ENCODE measurements around the gene DRP2.
"Not testable (repeated sequence)": the region's sequence is repeated elsewhere in the genome, so short reads cannot be mapped to it uniquely, and the experiment has no call there.

Gene DRP2

DNA sequence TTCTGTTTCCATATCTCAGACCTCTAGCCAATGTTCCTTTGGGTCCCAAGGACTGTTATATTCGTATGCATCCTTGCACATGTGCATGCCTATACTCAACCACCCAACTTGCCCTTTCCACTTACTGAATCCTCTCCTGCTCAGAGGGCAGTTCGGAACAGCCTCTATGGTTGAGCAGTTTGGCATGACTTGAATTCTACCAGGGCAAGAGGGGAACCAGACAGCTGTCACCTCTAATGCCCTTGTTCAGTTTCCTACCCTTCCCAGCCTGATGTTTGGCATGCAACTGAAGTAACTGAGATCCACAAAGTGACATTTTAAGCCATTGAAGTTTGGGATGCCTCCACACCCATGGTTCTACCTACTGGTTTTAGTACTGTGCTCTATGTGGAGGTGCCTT lies 17.5 kb downstream of the DRP2 start:
- no peak for DNase-seq

DNA sequence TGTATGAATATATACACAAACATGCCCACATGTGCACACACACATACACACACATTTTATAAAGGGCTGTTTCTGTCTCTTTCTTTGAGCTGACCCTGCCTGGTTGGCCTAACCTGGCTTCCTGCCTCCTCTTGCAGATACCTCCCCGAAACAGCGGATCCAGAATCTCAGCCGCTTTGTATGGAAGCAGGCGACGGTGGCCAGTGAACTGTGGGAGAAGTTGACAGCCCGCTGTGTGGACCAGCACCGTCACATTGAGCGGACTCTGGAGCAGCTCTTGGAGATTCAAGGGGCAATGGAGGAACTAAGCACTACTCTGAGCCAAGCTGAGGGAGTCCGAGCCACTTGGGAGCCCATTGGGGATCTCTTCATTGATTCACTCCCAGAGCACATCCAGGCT lies 21.9 kb downstream of the DRP2 start:
- DNase-seq: no peak

DNA sequence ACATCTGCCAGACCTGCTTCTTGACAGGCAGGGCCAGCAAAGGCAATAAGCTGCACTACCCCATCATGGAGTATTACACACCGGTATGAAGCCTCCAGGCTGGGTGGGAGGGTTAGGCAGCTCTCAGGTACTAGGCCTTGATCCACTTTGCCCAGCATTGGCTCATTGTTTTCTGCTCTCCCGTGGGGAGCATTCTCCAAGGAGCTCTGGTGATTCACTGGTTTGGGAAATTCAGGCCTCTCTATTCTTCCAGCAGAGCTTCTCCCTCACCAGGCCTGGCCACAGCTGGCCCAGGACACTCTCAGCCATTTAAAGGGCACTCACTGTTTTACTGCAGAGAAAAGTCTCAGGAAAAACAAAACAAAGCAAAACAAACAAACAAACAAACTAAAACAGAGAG lies 33.0 kb downstream of the DRP2 start:
- DNase-seq: no peak

DNA sequence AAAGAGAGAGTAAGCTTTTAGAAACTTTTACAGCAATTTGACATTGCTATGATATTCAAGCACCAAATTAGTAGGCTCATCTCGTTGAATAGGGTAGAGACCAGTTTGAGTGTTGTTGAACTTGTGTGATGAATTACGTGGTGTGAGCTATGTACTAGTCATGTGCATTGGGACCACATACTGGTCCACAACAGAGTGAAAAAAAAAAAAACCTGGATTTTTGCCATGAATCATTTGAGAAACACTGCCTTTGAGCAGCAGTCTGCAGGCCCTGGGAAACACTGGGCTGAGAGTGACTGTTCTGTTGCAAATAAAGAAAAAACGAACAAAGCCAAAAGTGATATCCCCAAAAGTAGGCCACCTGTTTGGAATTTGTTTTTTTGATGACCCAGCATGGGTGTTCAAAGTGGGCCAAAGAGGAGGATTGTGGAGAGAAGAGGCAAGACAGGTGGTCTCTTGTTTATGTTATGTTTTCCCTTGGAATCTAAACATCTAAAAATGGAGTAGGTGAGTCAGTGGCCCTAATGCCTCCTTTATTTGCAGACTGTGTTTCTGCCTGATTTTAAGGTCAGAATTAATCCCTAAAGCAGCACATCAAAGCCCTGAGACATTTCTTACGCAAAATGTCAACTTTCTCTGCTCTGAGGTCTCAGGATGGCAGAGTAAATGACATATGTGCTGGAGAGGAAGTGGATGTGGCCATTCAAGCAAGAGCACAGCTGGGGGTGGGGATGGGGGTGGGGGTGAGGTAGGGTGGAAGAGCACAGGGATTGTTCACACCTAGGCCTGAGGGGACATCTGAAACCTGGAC lies 38.1 kb downstream of the DRP2 start:
- no peak for DNase-seq

DNA sequence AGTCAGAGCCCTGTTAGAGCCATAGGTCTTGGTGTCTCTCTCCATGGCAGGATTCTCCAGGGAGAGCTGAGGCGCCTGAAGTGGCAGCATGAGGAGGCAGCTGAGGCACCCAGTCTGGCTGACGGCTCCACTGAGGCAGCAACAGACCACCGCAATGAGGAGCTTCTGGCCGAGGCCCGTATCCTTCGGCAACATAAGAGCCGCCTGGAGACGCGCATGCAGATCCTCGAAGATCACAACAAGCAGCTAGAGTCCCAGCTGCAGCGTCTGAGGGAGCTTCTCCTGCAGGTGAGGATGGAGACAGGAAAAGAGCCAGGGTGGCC lies 38.6 kb downstream of the DRP2 start:
- DNase-seq: no peak

DNA sequence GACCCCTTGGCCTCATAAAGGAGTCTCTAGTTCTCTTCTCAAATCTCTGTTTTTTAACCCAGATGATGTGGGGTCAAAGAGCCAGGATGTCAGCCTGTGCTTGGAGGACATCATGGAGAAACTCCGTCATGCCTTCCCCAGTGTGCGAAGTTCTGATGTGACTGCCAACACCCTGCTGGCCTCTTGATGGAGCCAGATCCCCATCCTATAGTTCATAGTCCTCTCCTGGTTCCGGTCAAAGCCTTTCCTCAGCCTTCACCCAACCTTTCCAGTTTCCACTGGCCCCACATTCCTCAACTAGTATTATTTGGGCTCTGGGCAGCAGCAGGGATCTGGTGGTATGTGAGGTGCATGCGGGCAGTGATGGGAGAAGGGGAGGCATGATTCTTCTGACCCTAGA lies 40.8 kb downstream of the DRP2 start:
- DNase-seq: no peak

DNA sequence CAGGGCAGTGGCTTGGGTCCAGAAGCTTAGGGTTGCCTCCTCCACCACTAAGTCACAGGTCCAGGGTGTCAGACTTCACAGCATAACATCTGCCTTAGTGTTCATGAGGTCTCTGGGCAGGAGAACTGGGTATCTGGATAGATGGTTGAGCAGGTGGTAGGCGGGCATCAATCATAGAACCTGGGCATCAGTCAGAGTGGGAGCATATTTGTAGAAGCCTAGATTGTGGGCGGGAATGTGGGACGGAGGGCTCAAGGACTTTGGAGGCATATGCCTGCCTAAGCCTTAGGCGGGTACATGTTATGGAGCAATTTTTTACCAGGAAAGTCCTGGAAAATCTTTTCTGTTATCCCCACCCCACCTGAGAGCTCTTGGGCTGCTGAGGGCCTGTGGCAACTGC lies 43.0 kb downstream of the DRP2 start:
- no peak for DNase-seq

DNA sequence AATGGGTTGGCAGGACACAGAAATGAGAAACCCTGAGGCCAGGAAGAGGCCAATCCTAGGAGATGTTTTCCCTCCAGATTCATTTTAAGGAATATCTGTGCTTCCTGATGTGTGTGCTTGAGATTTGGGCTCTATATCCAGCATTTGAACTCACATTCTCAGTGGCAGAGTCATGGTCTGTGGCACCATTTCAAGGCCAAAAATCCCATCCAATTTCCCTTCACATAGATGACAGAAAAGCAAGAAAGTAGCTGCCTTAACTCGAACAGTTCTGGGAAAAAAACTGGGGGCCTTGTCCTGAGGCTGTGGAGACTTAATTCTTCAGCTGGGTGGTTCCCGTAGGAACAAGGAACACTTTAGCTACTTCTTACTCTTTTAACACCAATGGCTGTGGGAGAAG lies 44.2 kb downstream of the DRP2 start:
- DNase-seq: no peak

DNA sequence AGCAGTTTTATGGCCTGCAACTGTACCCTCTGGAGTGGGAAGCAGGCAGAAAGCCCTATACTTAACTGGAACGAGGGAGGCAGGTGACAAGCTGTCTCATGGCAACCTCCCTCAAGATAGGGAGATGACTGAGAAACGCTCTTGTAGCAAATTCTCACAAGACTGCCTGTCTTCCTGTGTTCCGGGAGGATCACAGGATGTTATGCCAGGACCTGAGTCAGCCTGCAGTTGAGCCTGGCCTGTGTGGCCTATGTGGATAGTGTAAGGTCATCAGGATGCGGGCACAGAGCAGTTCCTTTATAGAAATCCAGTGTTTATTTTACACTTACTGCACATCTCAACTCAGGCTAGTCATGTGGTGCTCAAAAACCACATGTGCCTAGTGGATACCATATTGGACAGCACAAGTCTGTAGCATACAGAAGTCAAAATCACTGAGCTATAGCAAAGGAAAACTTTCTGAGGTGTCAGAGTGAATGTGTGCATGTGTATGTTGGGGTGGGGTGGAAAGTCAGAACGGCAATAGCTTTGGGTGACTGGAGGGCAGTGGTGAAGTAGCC lies 46.4 kb downstream of the DRP2 start:
- no peak for DNase-seq

DNA sequence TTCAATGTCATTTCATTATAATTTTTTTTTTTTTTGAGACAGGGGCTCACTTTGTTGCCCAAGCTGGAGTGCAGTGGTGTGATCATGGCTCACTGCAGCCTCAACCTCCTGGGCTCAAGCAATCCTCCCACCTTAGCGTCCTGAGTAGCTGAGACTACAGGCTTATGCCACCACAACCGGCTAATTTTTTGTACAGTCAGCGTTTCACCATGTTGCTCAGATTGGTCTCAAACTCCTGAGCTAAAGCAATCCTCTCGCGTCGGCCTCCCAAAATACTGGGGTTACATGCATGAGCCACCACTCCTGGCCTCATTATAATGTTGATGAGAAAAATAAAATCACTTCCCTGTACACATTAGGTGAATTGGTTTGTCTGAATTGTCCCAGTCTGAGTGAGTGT lies 54.6 kb downstream of the DRP2 start:
- DNase-seq: no peak

DNA sequence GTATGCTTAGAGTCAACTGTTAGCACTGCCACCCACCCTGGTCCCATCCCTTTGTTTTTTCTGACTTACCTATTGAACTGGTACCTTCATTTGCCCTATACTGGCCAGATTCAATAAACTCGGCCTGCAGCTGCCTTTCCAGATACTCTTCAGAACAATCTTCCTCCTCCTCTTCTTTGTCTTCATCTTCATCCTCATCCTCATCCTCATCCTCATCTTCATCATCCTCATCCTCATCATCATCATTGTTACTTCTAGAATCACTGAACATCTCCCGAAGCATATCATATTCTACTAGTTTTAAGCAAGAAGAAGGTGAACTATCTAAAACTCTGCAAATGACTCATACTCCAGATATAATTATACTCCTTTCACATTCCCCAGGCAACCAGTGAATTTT lies 56.7 kb downstream of the DRP2 start:
- no peak for DNase-seq

DNA sequence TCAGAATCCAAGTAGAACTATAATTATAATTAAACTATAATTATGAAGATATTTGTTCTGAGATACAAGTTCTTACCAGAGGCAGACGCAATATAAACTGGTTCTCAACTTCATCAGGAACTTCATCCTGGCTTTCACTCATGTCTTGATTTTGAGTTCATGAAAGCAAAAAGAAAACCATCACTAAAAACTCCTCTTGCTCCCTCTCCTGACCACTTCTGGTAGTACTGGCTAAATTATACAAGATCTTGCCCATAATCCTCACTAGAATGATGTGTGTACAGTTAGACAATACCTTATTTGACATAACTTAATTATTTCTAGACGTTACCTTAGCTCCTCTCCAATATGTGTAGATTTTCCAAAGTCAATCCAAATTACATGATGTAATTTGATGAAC lies 67.8 kb downstream of the DRP2 start:
- no peak for DNase-seq

DNA sequence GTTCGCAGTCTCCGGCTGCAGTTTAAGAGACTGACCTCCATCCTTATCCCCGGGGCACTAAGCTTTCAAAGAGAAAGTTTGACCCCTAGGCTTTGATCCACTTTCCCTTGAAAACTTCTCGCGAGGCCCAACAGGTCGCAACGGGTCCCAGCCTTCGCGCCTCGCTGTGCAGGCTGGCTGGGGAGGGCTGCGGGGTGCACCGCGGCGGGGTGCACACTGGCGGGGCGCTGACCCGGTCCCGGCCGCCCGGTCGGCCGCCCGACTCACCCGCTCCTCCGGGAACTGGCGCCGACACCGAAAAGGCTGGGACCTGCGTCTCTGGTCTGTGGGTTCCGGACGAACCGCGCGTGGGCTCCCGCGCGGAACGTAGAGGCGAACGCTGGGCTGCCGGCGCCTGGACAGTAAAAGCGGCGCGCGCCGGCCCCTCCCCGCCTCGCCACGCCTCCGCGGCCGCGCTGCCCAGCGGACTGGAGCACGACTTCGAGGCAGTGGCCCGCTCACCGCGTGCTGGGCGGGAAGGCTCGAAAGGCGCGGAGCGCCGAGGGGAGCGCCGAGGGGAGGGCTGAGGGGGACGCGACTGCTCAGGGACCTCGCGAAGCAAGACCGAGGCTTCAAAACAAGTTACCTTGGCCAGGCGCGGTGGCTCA lies 71.5 kb downstream of the DRP2 start, which contains the start of gene TAF7L:
TAF7L (minus strand) TSS at position 378 of the 647 bp plus-strand sequence. CDS start 3,791 bp downstream, outside the sequence.
- DNase-seq: peak; percentile 21

DNA sequence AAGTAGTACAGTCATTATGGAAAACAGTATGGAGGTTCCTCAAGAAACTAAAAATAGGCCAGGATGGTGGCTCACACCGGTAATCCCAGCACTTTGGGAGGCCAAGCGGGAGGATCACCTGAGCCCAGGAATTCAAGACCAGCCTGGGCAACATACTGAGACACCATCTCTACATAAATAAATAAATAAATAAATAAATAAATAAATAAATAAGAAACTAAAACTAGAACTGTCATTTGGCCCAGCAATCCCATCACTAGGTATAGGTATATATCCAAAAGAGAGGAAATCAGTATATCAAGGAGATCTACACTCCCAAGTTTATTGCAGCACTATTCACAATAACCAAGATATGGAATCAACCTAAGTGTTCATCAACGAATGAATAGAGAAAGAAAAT lies 76.0 kb downstream of the DRP2 start:
- not testable (repeated sequence) for DNase-seq

DNA sequence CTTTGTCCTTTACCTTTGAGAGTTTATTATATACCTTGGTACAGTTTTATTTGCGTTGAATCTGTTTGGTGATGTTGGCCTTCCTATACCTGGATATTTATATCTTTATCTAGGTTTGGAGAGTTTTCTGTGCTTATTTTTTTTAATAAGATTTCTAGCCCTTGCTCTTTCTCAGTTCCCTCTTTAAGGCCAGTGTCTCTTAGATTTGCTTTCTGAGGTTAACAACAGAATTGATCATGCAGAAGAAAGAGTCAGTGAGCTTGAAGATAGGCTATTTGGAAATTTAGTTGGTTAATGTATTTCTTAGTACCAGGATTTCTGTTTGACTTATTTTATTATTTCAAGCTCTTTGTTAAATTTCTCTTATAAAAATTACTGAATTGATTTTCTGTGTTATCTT lies 84.2 kb downstream of the DRP2 start:
- no peak for DNase-seq

Measured in right hindlimb (tissue), 1 donor.